ENCODE data around the gene ACBD4. TPM values are rescaled to one million over a fixed set of nuclear protein-coding genes. Genes with fewer than 3 reads are reported as not detected.

Gene ACBD4
- total and polyA plus RNA-seq, 2 of the 13 experiments (the other 11 are each of a cell fraction or from before 2014, with no cell fraction given) = 16.1 to 26.9 TPM

GRCh38 chr17:45160447-45161287, 25.2 kb downstream of the ACBD4 start (continued):
- TF ChIP-seq, protein P1, sequence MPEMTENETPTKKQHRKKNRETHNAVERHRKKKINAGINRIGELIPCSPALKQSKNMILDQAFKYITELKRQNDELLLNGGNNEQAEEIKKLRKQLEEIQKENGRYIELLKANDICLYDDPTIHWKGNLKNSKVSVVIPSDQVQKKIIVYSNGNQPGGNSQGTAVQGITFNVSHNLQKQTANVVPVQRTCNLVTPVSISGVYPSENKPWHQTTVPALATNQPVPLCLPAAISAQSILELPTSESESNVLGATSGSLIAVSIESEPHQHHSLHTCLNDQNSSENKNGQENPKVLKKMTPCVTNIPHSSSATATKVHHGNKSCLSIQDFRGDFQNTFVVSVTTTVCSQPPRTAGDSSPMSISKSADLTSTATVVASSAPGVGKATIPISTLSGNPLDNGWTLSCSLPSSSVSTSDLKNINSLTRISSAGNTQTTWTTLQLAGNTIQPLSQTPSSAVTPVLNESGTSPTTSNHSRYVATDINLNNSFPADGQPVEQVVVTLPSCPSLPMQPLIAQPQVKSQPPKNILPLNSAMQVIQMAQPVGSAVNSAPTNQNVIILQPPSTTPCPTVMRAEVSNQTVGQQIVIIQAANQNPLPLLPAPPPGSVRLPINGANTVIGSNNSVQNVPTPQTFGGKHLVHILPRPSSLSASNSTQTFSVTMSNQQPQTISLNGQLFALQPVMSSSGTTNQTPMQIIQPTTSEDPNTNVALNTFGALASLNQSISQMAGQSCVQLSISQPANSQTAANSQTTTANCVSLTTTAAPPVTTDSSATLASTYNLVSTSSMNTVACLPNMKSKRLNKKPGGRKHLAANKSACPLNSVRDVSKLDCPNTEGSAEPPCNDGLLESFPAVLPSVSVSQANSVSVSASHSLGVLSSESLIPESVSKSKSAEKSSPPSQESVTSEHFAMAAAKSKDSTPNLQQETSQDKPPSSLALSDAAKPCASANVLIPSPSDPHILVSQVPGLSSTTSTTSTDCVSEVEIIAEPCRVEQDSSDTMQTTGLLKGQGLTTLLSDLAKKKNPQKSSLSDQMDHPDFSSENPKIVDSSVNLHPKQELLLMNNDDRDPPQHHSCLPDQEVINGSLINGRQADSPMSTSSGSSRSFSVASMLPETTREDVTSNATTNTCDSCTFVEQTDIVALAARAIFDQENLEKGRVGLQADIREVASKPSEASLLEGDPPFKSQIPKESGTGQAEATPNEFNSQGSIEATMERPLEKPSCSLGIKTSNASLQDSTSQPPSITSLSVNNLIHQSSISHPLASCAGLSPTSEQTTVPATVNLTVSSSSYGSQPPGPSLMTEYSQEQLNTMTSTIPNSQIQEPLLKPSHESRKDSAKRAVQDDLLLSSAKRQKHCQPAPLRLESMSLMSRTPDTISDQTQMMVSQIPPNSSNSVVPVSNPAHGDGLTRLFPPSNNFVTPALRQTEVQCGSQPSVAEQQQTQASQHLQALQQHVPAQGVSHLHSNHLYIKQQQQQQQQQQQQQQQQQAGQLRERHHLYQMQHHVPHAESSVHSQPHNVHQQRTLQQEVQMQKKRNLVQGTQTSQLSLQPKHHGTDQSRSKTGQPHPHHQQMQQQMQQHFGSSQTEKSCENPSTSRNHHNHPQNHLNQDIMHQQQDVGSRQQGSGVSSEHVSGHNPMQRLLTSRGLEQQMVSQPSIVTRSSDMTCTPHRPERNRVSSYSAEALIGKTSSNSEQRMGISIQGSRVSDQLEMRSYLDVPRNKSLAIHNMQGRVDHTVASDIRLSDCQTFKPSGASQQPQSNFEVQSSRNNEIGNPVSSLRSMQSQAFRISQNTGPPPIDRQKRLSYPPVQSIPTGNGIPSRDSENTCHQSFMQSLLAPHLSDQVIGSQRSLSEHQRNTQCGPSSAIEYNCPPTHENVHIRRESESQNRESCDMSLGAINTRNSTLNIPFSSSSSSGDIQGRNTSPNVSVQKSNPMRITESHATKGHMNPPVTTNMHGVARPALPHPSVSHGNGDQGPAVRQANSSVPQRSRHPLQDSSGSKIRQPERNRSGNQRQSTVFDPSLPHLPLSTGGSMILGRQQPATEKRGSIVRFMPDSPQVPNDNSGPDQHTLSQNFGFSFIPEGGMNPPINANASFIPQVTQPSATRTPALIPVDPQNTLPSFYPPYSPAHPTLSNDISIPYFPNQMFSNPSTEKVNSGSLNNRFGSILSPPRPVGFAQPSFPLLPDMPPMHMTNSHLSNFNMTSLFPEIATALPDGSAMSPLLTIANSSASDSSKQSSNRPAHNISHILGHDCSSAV (CRISPR knock-in tag; IDR thresholded peaks at IDR 0.05; ENCODE audit: borderline replicate concordance) = no peak
- TF ChIP-seq ZSCAN22 (CRISPR knock-in tag; IDR thresholded peaks at IDR 0.05) (0 out of 2 replicates have a peak, but pooled peaks have one; percentile 69), MAFF (IDR thresholded peaks at IDR 0.05; ENCODE audit: low read depth, low read length) (no peak), POLR2A (IDR thresholded peaks at IDR 0.05; ENCODE audit: insufficient read depth in 1 of 2, low read depth in 2 of 2, low read length in 2 of 2) (peak; percentile 76 to 88), HOXD1 (CRISPR knock-in tag; IDR thresholded peaks at IDR 0.05) (peak; percentile 86; the same call in 1 of the 2 replicates), CBX1 (IDR thresholded peaks at IDR 0.05; ENCODE audit: low read depth) (no peak), ELF4 (CRISPR knock-in tag; IDR thresholded peaks at IDR 0.05; ENCODE audit: borderline replicate concordance) (no peak), ZBTB10 (CRISPR knock-in tag; IDR thresholded peaks at IDR 0.05; ENCODE audit: borderline replicate concordance) (peak; percentile 76; the same call in 1 of the 2 replicates), ZKSCAN5 (CRISPR knock-in tag; IDR thresholded peaks at IDR 0.05) (no peak), ZNF570 (CRISPR knock-in tag; IDR thresholded peaks at IDR 0.05; ENCODE audit: borderline replicate concordance) (peak; percentile 90; the same call in 1 of the 2 replicates), ZNF713 (CRISPR knock-in tag; IDR thresholded peaks at IDR 0.05) (no peak), BRCA1 (CRISPR knock-in tag; IDR thresholded peaks at IDR 0.05) (no peak; the same call in none of the 2 replicates), ZNF777 (CRISPR knock-in tag; IDR thresholded peaks at IDR 0.05) (0 out of 2 replicates have a peak, but pooled peaks have one; percentile 67), ZKSCAN8 (CRISPR knock-in tag; IDR thresholded peaks at IDR 0.05; ENCODE audit: borderline replicate concordance) (no peak)
- TF ChIP-seq, protein P2, sequence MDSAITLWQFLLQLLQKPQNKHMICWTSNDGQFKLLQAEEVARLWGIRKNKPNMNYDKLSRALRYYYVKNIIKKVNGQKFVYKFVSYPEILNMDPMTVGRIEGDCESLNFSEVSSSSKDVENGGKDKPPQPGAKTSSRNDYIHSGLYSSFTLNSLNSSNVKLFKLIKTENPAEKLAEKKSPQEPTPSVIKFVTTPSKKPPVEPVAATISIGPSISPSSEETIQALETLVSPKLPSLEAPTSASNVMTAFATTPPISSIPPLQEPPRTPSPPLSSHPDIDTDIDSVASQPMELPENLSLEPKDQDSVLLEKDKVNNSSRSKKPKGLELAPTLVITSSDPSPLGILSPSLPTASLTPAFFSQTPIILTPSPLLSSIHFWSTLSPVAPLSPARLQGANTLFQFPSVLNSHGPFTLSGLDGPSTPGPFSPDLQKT (CRISPR knock-in tag; IDR thresholded peaks at IDR 0.05; ENCODE audit: borderline replicate concordance) = no peak
